ENCODE results near the gene EHBP1. TPM values are rescaled to one million over a fixed set of nuclear protein-coding genes. Genes with fewer than 3 reads are reported as not detected.

The EHBP1 gene
- total and polyA plus RNA-seq, 4 donors: 12.0 to 70.9 (median 28.1) TPM

DNA sequence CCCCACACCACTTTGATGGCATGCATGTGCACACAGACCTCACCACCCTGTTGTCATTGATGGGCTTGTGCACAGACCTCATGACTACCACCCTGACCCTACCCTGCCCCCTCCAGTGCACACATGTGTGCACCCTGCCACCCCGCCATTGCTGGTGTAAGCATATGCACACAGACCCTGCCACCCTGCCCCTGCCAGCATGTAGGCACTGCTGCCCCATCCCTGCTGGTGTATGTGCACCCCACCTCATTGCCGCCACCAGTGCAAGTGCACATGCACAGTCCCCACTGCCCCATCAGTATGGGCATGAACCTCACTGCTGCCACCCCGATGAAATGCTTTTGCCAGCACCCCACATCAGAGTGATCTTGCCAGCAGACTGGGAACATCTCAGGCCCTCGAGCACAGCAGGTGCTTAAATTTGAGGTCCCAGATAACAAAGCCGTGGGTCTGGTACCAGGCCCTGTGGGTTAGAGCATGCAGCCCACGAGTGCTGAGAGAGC, 169.4 kb downstream of the EHBP1 start:
- no peak overlapping the region for H3K27ac ChIP-seq (ENCODE audit: low read depth in 1 of 2, low read length in 2 of 2)
- 97 to 98% methylated on average over 6 of the region's 6 CpGs for WGBS, 2 donors
- no peaks in the 10 kb centered on the region for H3K27me3 ChIP-seq (ENCODE audit: control insufficient read depth in 1 of 2, insufficient read depth in 2 of 2, low read length in 1 of 2)
- peaks cover 0 to 12% of the 10 kb centered on the region in 2 donors for H3K36me3 ChIP-seq (ENCODE audit: control insufficient read depth in 1 of 2, insufficient read depth in 2 of 2, low read length in 1 of 2)
- DNase-seq (no peak), ATAC-seq (ENCODE audit: low FRiP score) (no peak)
- H3K9me3 ChIP-seq (ENCODE audit: control insufficient read depth, low read length): no peaks in the 10 kb centered on the region
- H3K4me3 ChIP-seq (ENCODE audit: low read length in 2 of 2): no peak overlapping the region
- no peaks in the 10 kb centered on the region for H3K4me1 ChIP-seq (ENCODE audit: control insufficient read depth in 1 of 2, insufficient read depth in 2 of 2, low read length in 2 of 2)
- intact Hi-C loops (cut with DNase I): no loop called here

DNA sequence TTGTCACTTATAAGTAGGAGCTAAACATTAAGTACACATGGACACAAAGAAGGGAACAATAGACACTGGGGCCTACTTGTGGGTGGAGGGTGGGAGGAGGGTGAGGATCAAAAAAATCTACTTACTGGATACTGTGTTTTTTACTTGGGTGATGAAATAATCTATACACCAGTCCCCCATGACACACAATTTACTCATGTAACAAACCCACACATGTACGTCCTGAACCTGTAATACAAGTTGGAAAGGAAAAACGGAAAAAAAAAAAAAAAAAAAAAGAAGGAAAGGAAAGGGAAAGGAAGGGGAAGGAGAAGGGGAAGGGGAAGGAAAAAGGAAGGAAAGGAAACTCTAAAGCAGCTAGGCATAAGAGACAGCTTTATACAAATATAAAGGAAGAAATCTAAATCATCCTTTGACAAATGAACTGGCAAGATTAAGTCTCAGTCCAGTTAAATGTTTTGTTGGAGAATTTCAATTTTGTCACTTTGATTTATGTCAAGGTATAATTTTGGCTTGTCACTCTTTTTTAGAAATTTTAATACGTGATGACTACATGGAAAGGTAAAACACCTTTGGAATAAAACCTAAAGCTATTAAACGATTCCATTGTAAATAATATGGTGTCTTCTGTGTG, 175.8 kb downstream of the EHBP1 start:
- intact Hi-C loops (cut with DNase I): no loop called here
- peaks cover 0 to 1% of the 10 kb centered on the region in 2 donors for H3K36me3 ChIP-seq (ENCODE audit: control insufficient read depth in 1 of 2, insufficient read depth in 2 of 2, low read length in 1 of 2)

DNA sequence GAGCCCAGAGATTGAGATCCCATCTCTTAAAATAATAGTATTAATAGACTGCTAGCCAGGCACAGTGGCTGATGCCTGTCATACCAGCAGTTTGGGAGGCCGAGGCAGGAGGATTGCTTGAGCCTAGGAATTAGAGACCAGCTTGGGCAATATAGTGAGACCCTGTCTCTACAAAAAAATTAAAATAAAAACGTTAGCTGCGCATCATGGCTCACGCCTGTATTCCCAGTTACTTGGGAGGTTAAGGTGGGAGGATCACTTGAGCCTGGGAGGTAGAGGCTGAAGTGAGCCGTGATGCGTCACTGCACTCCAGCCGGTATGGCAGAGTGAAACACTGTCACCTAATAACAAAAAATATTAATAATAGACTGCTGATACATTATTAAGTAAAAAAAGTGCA, 178.1 kb downstream of the EHBP1 start:
- Histone ChIP-seq H3K27ac (ENCODE audit: low read depth in 1 of 2, low read length in 2 of 2) (no peak overlapping the region), H3K27me3 (ENCODE audit: control insufficient read depth in 1 of 2, insufficient read depth in 2 of 2, low read length in 1 of 2) (no peaks in the 10 kb centered on the region), H3K9me3 (ENCODE audit: control insufficient read depth, low read length) (no peaks in the 10 kb centered on the region), H3K36me3 (ENCODE audit: control insufficient read depth in 1 of 2, insufficient read depth in 2 of 2, low read length in 1 of 2) (no peaks in the 10 kb centered on the region), H3K4me3 (ENCODE audit: low read length in 2 of 2) (no peak overlapping the region), H3K4me1 (ENCODE audit: control insufficient read depth in 1 of 2, insufficient read depth in 2 of 2, low read length in 2 of 2) (no peaks in the 10 kb centered on the region)
- 95 to 96% methylated on average over 7 of the region's 7 CpGs for WGBS, 2 donors
- no peak for DNase-seq
- ATAC-seq (ENCODE audit: low FRiP score): no peak
- intact Hi-C loops (cut with DNase I): no loop called here

More for the DNA sequence above, 175.8 kb downstream of the EHBP1 start:
- no peak overlapping the region for H3K27ac ChIP-seq (ENCODE audit: low read depth in 1 of 2, low read length in 2 of 2)
- WGBS, 2 donors: 88% methylated on average over 4 of the region's 4 CpGs
- H3K27me3 ChIP-seq (ENCODE audit: control insufficient read depth in 1 of 2, insufficient read depth in 2 of 2, low read length in 1 of 2): no peaks in the 10 kb centered on the region
- H3K4me3 ChIP-seq (ENCODE audit: low read length in 2 of 2): no peak overlapping the region
- ATAC-seq (ENCODE audit: low FRiP score): no peak
- no peaks in the 10 kb centered on the region for H3K4me1 ChIP-seq (ENCODE audit: control insufficient read depth in 1 of 2, insufficient read depth in 2 of 2, low read length in 2 of 2)
- H3K9me3 ChIP-seq (ENCODE audit: control insufficient read depth, low read length): no peaks in the 10 kb centered on the region
- no peak for DNase-seq

GRCh38 chr2:62884086-62884485, 178.6 kb downstream of the EHBP1 start:
- H3K36me3 ChIP-seq (ENCODE audit: control insufficient read depth in 1 of 2, insufficient read depth in 2 of 2, low read length in 1 of 2): no peaks in the 10 kb centered on the region
- no peak for DNase-seq
- no peak overlapping the region for H3K4me3 ChIP-seq (ENCODE audit: low read length in 2 of 2)
- H3K27ac ChIP-seq (ENCODE audit: low read depth in 1 of 2, low read length in 2 of 2): no peak overlapping the region
- H3K4me1 ChIP-seq (ENCODE audit: control insufficient read depth in 1 of 2, insufficient read depth in 2 of 2, low read length in 2 of 2): no peaks in the 10 kb centered on the region
- intact Hi-C loops (cut with DNase I): no loop called here
- no peaks in the 10 kb centered on the region for H3K27me3 ChIP-seq (ENCODE audit: control insufficient read depth in 1 of 2, insufficient read depth in 2 of 2, low read length in 1 of 2)
- no peak for ATAC-seq (ENCODE audit: low FRiP score)
- H3K9me3 ChIP-seq (ENCODE audit: control insufficient read depth, low read length): no peaks in the 10 kb centered on the region
- WGBS, 2 donors: 86 to 91% methylated on average over 2 of the region's 2 CpGs

DNA sequence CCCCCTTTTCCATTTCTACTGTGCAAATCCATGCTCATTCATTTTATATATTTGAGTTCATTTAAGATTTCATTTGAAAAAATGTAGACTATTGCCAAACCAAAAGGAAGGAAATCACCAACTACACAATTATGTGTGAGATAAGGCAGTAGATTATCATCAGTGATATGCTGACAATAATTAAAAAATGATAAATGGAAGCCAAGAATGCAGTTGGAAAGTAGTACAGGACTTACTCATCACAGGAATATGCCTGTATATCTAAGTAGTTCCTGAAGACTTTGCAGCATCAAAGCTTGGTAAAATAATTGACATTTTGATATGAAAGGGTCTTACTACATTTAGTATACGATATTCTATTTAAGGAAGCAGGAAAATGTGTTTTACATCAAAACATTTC, 179.0 kb downstream of the EHBP1 start:
- H3K4me1 ChIP-seq (ENCODE audit: control insufficient read depth in 1 of 2, insufficient read depth in 2 of 2, low read length in 2 of 2): no peaks in the 10 kb centered on the region
- no peak overlapping the region for H3K4me3 ChIP-seq (ENCODE audit: low read length in 2 of 2)
- no peak overlapping the region for H3K27ac ChIP-seq (ENCODE audit: low read depth in 1 of 2, low read length in 2 of 2)
- 51 to 54% methylated on average over 1 of the region's 1 CpG for WGBS, 2 donors
- no peak for DNase-seq
- intact Hi-C loops (cut with DNase I): no loop called here
- no peaks in the 10 kb centered on the region for H3K27me3 ChIP-seq (ENCODE audit: control insufficient read depth in 1 of 2, insufficient read depth in 2 of 2, low read length in 1 of 2)
- H3K36me3 ChIP-seq (ENCODE audit: control insufficient read depth in 1 of 2, insufficient read depth in 2 of 2, low read length in 1 of 2): no peaks in the 10 kb centered on the region
- no peak for ATAC-seq (ENCODE audit: low FRiP score)
- no peaks in the 10 kb centered on the region for H3K9me3 ChIP-seq (ENCODE audit: control insufficient read depth, low read length)

GRCh38 chr2:62894966-62895631, 189.6 kb downstream of the EHBP1 start:
- Histone ChIP-seq H3K27me3 (ENCODE audit: control insufficient read depth in 1 of 2, insufficient read depth in 2 of 2, low read length in 1 of 2) (no peaks in the 10 kb centered on the region), H3K9me3 (ENCODE audit: control insufficient read depth, low read length) (no peaks in the 10 kb centered on the region), H3K4me1 (ENCODE audit: control insufficient read depth in 1 of 2, insufficient read depth in 2 of 2, low read length in 2 of 2) (no peaks in the 10 kb centered on the region), H3K27ac (ENCODE audit: low read depth in 1 of 2, low read length in 2 of 2) (no peak overlapping the region), H3K4me3 (ENCODE audit: low read length in 2 of 2) (no peak overlapping the region), H3K36me3 (ENCODE audit: control insufficient read depth in 1 of 2, insufficient read depth in 2 of 2, low read length in 1 of 2) (peaks cover 0 to 2% of the 10 kb centered on the region in 2 donors)
- DNase-seq (no peak), ATAC-seq (ENCODE audit: low FRiP score) (no peak)
- 89 to 94% methylated on average over 2 of the region's 2 CpGs for WGBS, 2 donors
- intact Hi-C loops (cut with DNase I): no loop called here

- DNase-seq: no peak
- Histone ChIP-seq H3K9me3 (ENCODE audit: control insufficient read depth, low read length) (no peaks in the 10 kb centered on the region), H3K4me3 (ENCODE audit: low read length in 2 of 2) (no peak overlapping the region), H3K27ac (ENCODE audit: low read depth in 1 of 2, low read length in 2 of 2) (no peak overlapping the region), H3K4me1 (ENCODE audit: control insufficient read depth in 1 of 2, insufficient read depth in 2 of 2, low read length in 2 of 2) (no peaks in the 10 kb centered on the region), H3K36me3 (ENCODE audit: control insufficient read depth in 1 of 2, insufficient read depth in 2 of 2, low read length in 1 of 2) (peaks cover 0 to 2% of the 10 kb centered on the region in 2 donors), H3K27me3 (ENCODE audit: control insufficient read depth in 1 of 2, insufficient read depth in 2 of 2, low read length in 1 of 2) (no peaks in the 10 kb centered on the region)
- intact Hi-C loops (cut with DNase I): no loop called here
- no peak for ATAC-seq (ENCODE audit: low FRiP score)
Measured at GRCh38 chr2:62895632-62896009, 190.1 kb downstream of the EHBP1 start.

DNA sequence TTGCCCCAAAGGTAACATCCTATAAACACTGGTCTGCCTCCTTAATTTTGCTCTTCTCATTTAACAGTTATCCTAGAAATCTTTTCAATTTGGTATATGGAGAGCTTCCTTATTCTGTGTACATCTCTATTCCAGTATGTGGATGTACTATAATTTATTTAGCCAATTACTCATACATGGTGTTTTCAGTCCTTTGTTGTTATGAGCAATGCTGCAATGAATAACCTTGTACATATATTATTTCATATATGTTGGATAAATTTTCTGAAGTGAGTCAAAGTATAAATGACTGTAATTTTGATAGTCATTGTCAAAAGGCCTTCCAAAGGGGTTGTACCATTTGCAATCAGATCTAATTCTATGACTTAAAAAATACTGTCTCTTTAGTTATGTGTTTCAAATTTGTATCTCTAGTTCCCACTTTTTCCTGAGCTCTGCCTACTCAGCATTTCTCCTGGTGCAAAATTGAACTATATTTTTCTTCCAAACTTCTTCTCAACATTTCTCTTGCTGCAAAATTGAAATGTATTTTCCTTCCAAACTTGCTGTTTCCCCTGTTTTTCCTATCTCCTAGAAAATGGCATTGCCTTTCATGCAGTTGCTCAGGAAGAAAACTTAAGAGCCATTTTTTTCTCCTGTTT, 191.8 kb downstream of the EHBP1 start:
- H3K9me3 ChIP-seq (ENCODE audit: control insufficient read depth, low read length): no peaks in the 10 kb centered on the region
- no peak overlapping the region for H3K27ac ChIP-seq (ENCODE audit: low read depth in 1 of 2, low read length in 2 of 2)
- no peak for DNase-seq
- no peak for ATAC-seq (ENCODE audit: low FRiP score)
- intact Hi-C loops (cut with DNase I): no loop called here
- no peaks in the 10 kb centered on the region for H3K4me1 ChIP-seq (ENCODE audit: control insufficient read depth in 1 of 2, insufficient read depth in 2 of 2, low read length in 2 of 2)
- H3K27me3 ChIP-seq (ENCODE audit: control insufficient read depth in 1 of 2, insufficient read depth in 2 of 2, low read length in 1 of 2): no peaks in the 10 kb centered on the region
- H3K4me3 ChIP-seq (ENCODE audit: low read length in 2 of 2): no peak overlapping the region
- peaks cover 0 to 2% of the 10 kb centered on the region in 2 donors for H3K36me3 ChIP-seq (ENCODE audit: control insufficient read depth in 1 of 2, insufficient read depth in 2 of 2, low read length in 1 of 2)

DNA sequence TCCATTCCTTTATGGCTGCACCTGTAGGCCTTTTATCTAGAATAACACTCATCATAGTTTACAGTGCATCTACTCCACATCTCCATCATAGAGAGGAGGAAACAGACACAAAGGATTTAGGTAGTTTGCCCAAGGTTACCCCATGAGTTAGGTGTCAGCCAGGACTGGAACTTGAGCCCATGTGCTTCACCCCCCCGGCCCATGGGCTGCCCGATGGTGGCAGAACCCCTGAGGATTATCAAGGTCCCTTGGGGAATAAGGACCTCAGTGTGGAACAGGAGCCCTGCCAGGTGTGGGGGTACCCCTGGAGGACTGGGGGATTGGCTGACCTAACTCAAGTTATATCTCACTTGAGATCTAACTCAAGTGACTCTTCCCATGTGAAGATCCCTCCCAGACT, 198.8 kb downstream of the EHBP1 start:
- 94 to 95% methylated on average over 2 of the region's 2 CpGs for WGBS, 2 donors
- Histone ChIP-seq H3K9me3 (ENCODE audit: control insufficient read depth, low read length) (no peaks in the 10 kb centered on the region), H3K36me3 (ENCODE audit: control insufficient read depth in 1 of 2, insufficient read depth in 2 of 2, low read length in 1 of 2) (no peaks in the 10 kb centered on the region), H3K27me3 (ENCODE audit: control insufficient read depth in 1 of 2, insufficient read depth in 2 of 2, low read length in 1 of 2) (no peaks in the 10 kb centered on the region), H3K27ac (ENCODE audit: low read depth in 1 of 2, low read length in 2 of 2) (no peak overlapping the region), H3K4me3 (ENCODE audit: low read length in 2 of 2) (no peak overlapping the region), H3K4me1 (ENCODE audit: control insufficient read depth in 1 of 2, insufficient read depth in 2 of 2, low read length in 2 of 2) (no peaks in the 10 kb centered on the region)
- DNase-seq (no peak), ATAC-seq (ENCODE audit: low FRiP score) (no peak)
- intact Hi-C loops (cut with DNase I): no loop called here
